Nephron (organoid): ENCODE data around the gene DLG1.

Experiments
- H3K27ac Mint-ChIP-seq, 3 experiments: 2 replicates each; pipeline ENCODE4 v1.8.0; 2020; ENCODE audit warnings: mixed read lengths in 3 of 3, mild to moderate bottlenecking in 2 of 3, moderate library complexity in 1 of 3
- H3K27me3 Mint-ChIP-seq: 2 replicates; pipeline ENCODE4 v1.8.0; 2021; ENCODE audit warnings: low read depth, mild to moderate bottlenecking, moderate library complexity, mixed read lengths
- H3K36me3 Mint-ChIP-seq: 2 replicates; pipeline ENCODE4 v1.8.0; 2020; ENCODE audit warnings: low read depth, mixed read lengths
- H3K4me1 Mint-ChIP-seq: 2 replicates; pipeline ENCODE4 v1.8.0; 2020; ENCODE audit warnings: mixed read lengths
- H3K4me3 Mint-ChIP-seq, 3 experiments: 2 replicates each; pipeline ENCODE4 v1.8.0; 2020; ENCODE audit warnings: mild to moderate bottlenecking in 3 of 3, mixed read lengths in 3 of 3, moderate library complexity in 2 of 3
- H3K9me3 Mint-ChIP-seq: 2 replicates; pipeline ENCODE4 v1.8.0; 2020; ENCODE audit warnings: mixed read lengths
- CTCF ChIP-seq, 3 experiments: fragments of 200-600 bp; sonication (generic); IDR thresholded peaks; one replicate each; pipeline ENCODE4 v1.5.0; 2021; ENCODE audit warnings: antibody characterized with exemption in 3 of 3; ENCODE audit not compliant: unreplicated experiment in 3 of 3

Gene DLG1

GRCh38 chr3:197343111-197343510 lies 44.7 kb upstream of the DLG1 start:
- Mint-ChIP-seq H3K36me3 (no peaks in the 10 kb centered on the region), H3K4me1 (peaks cover 24% of the 10 kb centered on the region), H3K27me3 (no peaks in the 10 kb centered on the region), H3K9me3 (no peaks in the 10 kb centered on the region), H3K4me3 (no peak overlapping the region), H3K27ac (no peak overlapping the region)
- no peak for TF ChIP-seq CTCF (IDR thresholded peaks at IDR 0.05; ENCODE audit: unreplicated experiment in 3 of 3)

- no peaks in the 10 kb centered on the region for H3K36me3 Mint-ChIP-seq
- peak overlapping the region; percentile 76 to 98 (median 96) for H3K27ac Mint-ChIP-seq
- no peak overlapping the region for H3K4me3 Mint-ChIP-seq
- peaks cover 47% of the 10 kb centered on the region for H3K4me1 Mint-ChIP-seq
- no peak for TF ChIP-seq CTCF (IDR thresholded peaks at IDR 0.05; ENCODE audit: unreplicated experiment in 3 of 3)
- H3K9me3 Mint-ChIP-seq, result no peaks in the 10 kb centered on the region
- H3K27me3 Mint-ChIP-seq, result no peaks in the 10 kb centered on the region
Observed at GRCh38 chr3:197340521-197340871, 42.1 kb upstream of the DLG1 start.

DNA sequence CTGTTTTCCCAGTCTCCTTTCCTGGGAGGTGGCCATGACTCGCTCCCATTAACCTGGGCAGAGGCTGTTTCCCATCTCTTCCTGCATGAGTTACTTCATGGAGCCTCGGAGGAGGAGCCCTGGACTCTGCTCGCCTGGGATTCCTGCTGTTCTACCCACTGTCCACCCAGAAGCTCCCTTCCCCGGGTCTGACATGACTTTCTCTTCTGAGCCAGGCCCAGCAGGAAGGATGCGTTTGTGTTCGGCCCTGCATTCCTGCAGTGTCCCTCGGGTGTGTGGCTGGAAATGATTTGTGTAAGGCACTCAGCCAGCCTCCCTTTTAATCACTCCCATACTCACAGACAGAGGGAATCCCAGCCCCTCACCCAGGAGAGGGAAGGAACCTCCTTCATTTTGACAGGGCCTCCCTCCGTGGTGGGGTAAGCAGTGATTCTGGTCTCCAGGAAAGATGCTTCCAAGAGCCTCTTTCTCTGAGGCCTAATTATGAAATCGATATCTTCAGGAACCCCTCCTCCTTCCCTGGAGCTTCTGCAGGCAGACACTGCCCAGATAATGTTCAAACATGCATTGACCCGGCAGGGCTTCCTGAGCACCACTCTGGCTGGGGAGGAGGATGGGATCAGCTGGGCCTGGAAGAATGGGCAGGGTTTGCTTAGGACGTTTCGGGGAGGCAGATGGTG lies 41.6 kb upstream of the DLG1 start:
- Mint-ChIP-seq H3K9me3 (no peaks in the 10 kb centered on the region), H3K4me1 (peaks cover 52% of the 10 kb centered on the region), H3K27ac (peak overlapping the region; percentile 76 to 98 (median 96)), H3K4me3 (no peak overlapping the region), H3K27me3 (no peaks in the 10 kb centered on the region), H3K36me3 (no peaks in the 10 kb centered on the region)
- no peak for TF ChIP-seq CTCF (IDR thresholded peaks at IDR 0.05; ENCODE audit: unreplicated experiment in 3 of 3)

DNA sequence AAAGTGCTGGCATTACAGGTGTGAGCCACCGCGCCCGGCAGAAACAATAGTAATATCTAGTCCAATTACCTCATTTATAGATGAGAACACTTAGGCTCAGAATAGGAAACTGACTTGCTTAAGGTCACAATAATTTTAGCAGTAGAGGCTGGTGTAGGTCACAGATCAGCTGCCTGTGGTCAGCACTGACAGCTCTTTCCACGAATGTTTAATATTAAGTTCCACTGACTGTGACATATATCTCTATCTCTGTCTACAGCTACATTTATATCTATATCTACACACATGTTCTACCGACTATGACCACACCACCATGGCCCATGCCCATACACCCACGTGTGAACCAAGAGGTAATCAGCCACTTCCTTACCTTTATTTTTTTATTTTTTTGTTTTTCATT lies 40.2 kb upstream of the DLG1 start:
- H3K4me1 Mint-ChIP-seq, result peaks cover 62% of the 10 kb centered on the region
- H3K36me3 Mint-ChIP-seq, result no peaks in the 10 kb centered on the region
- no peaks in the 10 kb centered on the region for H3K9me3 Mint-ChIP-seq
- no peak for TF ChIP-seq CTCF (IDR thresholded peaks at IDR 0.05; ENCODE audit: unreplicated experiment in 3 of 3)
- peaks cover 3% of the 10 kb centered on the region for H3K27me3 Mint-ChIP-seq
- no peak overlapping the region for H3K4me3 Mint-ChIP-seq
- no peak overlapping the region for H3K27ac Mint-ChIP-seq

- no peak for TF ChIP-seq CTCF (IDR thresholded peaks at IDR 0.05; ENCODE audit: unreplicated experiment in 3 of 3)
- Mint-ChIP-seq H3K36me3 (no peaks in the 10 kb centered on the region), H3K27ac (peak overlapping the region in 2 of 3 experiments; percentile 53 to 57), H3K27me3 (peaks cover 5% of the 10 kb centered on the region), H3K9me3 (no peaks in the 10 kb centered on the region), H3K4me1 (peaks cover 70% of the 10 kb centered on the region), H3K4me3 (no peak overlapping the region)
Observed at GRCh38 chr3:197337656-197338055, 39.2 kb upstream of the DLG1 start.

- Mint-ChIP-seq H3K27me3 (peaks cover 5% of the 10 kb centered on the region), H3K4me1 (peaks cover 70% of the 10 kb centered on the region), H3K27ac (peak overlapping the region in 2 of 3 experiments; percentile 63 to 72), H3K4me3 (no peak overlapping the region), H3K9me3 (no peaks in the 10 kb centered on the region), H3K36me3 (no peaks in the 10 kb centered on the region)
- TF ChIP-seq CTCF (IDR thresholded peaks at IDR 0.05; ENCODE audit: unreplicated experiment in 3 of 3), result no peak
Observed at GRCh38 chr3:197337214-197337613, 38.8 kb upstream of the DLG1 start.
